ENCODE data around the gene STAB1.

The STAB1 gene

GRCh38 chr3:52517796-52518722, 22.9 kb downstream of the STAB1 start:
- H3K27me3 Mint-ChIP-seq = no peaks in the 10 kb centered on the region
- intact Hi-C loops (cut with micrococcal nuclease) = no loop called here
- no peak overlapping the region for H3K27ac Mint-ChIP-seq
- no peaks in the 10 kb centered on the region for H3K9me3 Mint-ChIP-seq
- H3K4me1 Mint-ChIP-seq (ENCODE audit: low read depth) = peaks cover 24% of the 10 kb centered on the region
- no peak overlapping the region for H3K4me3 Mint-ChIP-seq
- peaks cover 100% of the 10 kb centered on the region for H3K36me3 Mint-ChIP-seq (ENCODE audit: low read depth)

GRCh38 chr3:52518723-52519444, 23.7 kb downstream of the STAB1 start:
- peaks cover 100% of the 10 kb centered on the region for H3K36me3 Mint-ChIP-seq (ENCODE audit: low read depth)
- intact Hi-C loops (cut with micrococcal nuclease) = no loop called here
- no peaks in the 10 kb centered on the region for H3K27me3 Mint-ChIP-seq
- H3K9me3 Mint-ChIP-seq = no peaks in the 10 kb centered on the region
- H3K27ac Mint-ChIP-seq = no peak overlapping the region
- H3K4me1 Mint-ChIP-seq (ENCODE audit: low read depth) = peaks cover 31% of the 10 kb centered on the region
- H3K4me3 Mint-ChIP-seq = no peak overlapping the region

- Mint-ChIP-seq H3K27ac (no peak overlapping the region), H3K9me3 (no peaks in the 10 kb centered on the region), H3K4me1 (ENCODE audit: low read depth) (peaks cover 38% of the 10 kb centered on the region), H3K4me3 (no peak overlapping the region), H3K36me3 (ENCODE audit: low read depth) (peaks cover 100% of the 10 kb centered on the region), H3K27me3 (no peaks in the 10 kb centered on the region)
- intact Hi-C loops (cut with micrococcal nuclease) = no loop called here
Observed at GRCh38 chr3:52519445-52520140, 24.5 kb downstream of the STAB1 start.

- peaks cover 100% of the 10 kb centered on the region for H3K36me3 Mint-ChIP-seq (ENCODE audit: low read depth)
- H3K4me3 Mint-ChIP-seq = no peak overlapping the region
- H3K9me3 Mint-ChIP-seq = no peaks in the 10 kb centered on the region
- H3K4me1 Mint-ChIP-seq (ENCODE audit: low read depth) = peaks cover 37% of the 10 kb centered on the region
- no peak overlapping the region for H3K27ac Mint-ChIP-seq
- H3K27me3 Mint-ChIP-seq = no peaks in the 10 kb centered on the region
- intact Hi-C loops (cut with micrococcal nuclease) = no loop called here
Observed at GRCh38 chr3:52520141-52520667, 25.1 kb downstream of the STAB1 start.

- Mint-ChIP-seq H3K4me1 (ENCODE audit: low read depth) (peaks cover 35% of the 10 kb centered on the region), H3K27ac (no peak overlapping the region)
- intact Hi-C loops (cut with micrococcal nuclease) = no loop called here
Observed at GRCh38 chr3:52520716-52521487, 25.8 kb downstream of the STAB1 start.

GRCh38 chr3:52521488-52521824, 26.3 kb downstream of the STAB1 start:
- H3K4me3 Mint-ChIP-seq = no peak overlapping the region
- H3K27ac Mint-ChIP-seq = no peak overlapping the region
- H3K9me3 Mint-ChIP-seq = no peaks in the 10 kb centered on the region
- H3K4me1 Mint-ChIP-seq (ENCODE audit: low read depth) = peaks cover 40% of the 10 kb centered on the region
- intact Hi-C loops (cut with micrococcal nuclease) = no loop called here
- H3K36me3 Mint-ChIP-seq (ENCODE audit: low read depth) = peaks cover 100% of the 10 kb centered on the region
- no peaks in the 10 kb centered on the region for H3K27me3 Mint-ChIP-seq

More at GRCh38 chr3:52520716-52521487, 25.8 kb downstream of the STAB1 start:
- H3K9me3 Mint-ChIP-seq = no peaks in the 10 kb centered on the region
- H3K4me3 Mint-ChIP-seq = no peak overlapping the region
- no peaks in the 10 kb centered on the region for H3K27me3 Mint-ChIP-seq
- H3K36me3 Mint-ChIP-seq (ENCODE audit: low read depth) = peaks cover 100% of the 10 kb centered on the region

- Mint-ChIP-seq H3K27me3 (no peaks in the 10 kb centered on the region), H3K9me3 (no peaks in the 10 kb centered on the region), H3K27ac (no peak overlapping the region), H3K4me3 (no peak overlapping the region), H3K36me3 (ENCODE audit: low read depth) (peaks cover 100% of the 10 kb centered on the region), H3K4me1 (ENCODE audit: low read depth) (peaks cover 37% of the 10 kb centered on the region)
- intact Hi-C loops (cut with micrococcal nuclease) = no loop called here
Observed at GRCh38 chr3:52521881-52522650, 26.9 kb downstream of the STAB1 start.

- peaks cover 37% of the 10 kb centered on the region for H3K4me1 Mint-ChIP-seq (ENCODE audit: low read depth)
- no peaks in the 10 kb centered on the region for H3K9me3 Mint-ChIP-seq
- no peaks in the 10 kb centered on the region for H3K27me3 Mint-ChIP-seq
- H3K36me3 Mint-ChIP-seq (ENCODE audit: low read depth) = peaks cover 100% of the 10 kb centered on the region
- intact Hi-C loops (cut with micrococcal nuclease) = no loop called here
- H3K4me3 Mint-ChIP-seq = no peak overlapping the region
- peak overlapping the region; percentile 23 for H3K27ac Mint-ChIP-seq
Observed at GRCh38 chr3:52522651-52523251, 27.6 kb downstream of the STAB1 start.

- peaks cover 100% of the 10 kb centered on the region for H3K36me3 Mint-ChIP-seq (ENCODE audit: low read depth)
- H3K9me3 Mint-ChIP-seq = no peaks in the 10 kb centered on the region
- no peak overlapping the region for H3K4me3 Mint-ChIP-seq
- intact Hi-C loops (cut with micrococcal nuclease) = no loop called here
- H3K4me1 Mint-ChIP-seq (ENCODE audit: low read depth) = peaks cover 32% of the 10 kb centered on the region
- H3K27me3 Mint-ChIP-seq = no peaks in the 10 kb centered on the region
- H3K27ac Mint-ChIP-seq = peak overlapping the region; percentile 53
Observed at GRCh38 chr3:52523386-52524257, 28.5 kb downstream of the STAB1 start.

GRCh38 chr3:52524258-52524751, 29.2 kb downstream of the STAB1 start:
- peak overlapping the region; percentile 53 for H3K27ac Mint-ChIP-seq
- intact Hi-C loops (cut with micrococcal nuclease) = no loop called here
- no peaks in the 10 kb centered on the region for H3K27me3 Mint-ChIP-seq
- no peak overlapping the region for H3K4me3 Mint-ChIP-seq
- H3K36me3 Mint-ChIP-seq (ENCODE audit: low read depth) = peaks cover 100% of the 10 kb centered on the region
- peaks cover 32% of the 10 kb centered on the region for H3K4me1 Mint-ChIP-seq (ENCODE audit: low read depth)
- H3K9me3 Mint-ChIP-seq = no peaks in the 10 kb centered on the region

GRCh38 chr3:52524752-52525679, 29.9 kb downstream of the STAB1 start:
- Mint-ChIP-seq H3K27ac (peak overlapping the region; percentile 67), H3K27me3 (no peaks in the 10 kb centered on the region), H3K4me3 (no peak overlapping the region), H3K4me1 (ENCODE audit: low read depth) (peaks cover 33% of the 10 kb centered on the region), H3K9me3 (no peaks in the 10 kb centered on the region), H3K36me3 (ENCODE audit: low read depth) (peaks cover 93% of the 10 kb centered on the region)
- intact Hi-C loops (cut with micrococcal nuclease) = no loop called here

Data from dendritic cell treated with granulocyte-macrophage colony-stimulating factor and Interleukin-4, amounts not matched to agents 40 ng/mL and 50 ng/mL, for 4 days (primary cell).